Brain microvascular endothelial cell (primary cell): ENCODE results near the gene CAPS.

Experiments used
- DNase-seq: peaks from one replicate; pipeline ENCODE4 v3.0.0-alpha.2; 2020
- H3K27ac ChIP-seq: fragments of 250-450 bp; sonication (Bioruptor Pico); 2 replicates; pipeline ENCODE4 v1.5.1; 2020; ENCODE audit warnings: mild to moderate bottlenecking, moderate library complexity
- H3K27me3 ChIP-seq: fragments of 250-450 bp; sonication (Bioruptor Pico); replicated peaks from 2 replicates; pipeline ENCODE4 v1.5.1; 2020; ENCODE audit warnings: mild to moderate bottlenecking
- H3K36me3 ChIP-seq: fragments of 250-450 bp; sonication (Bioruptor Pico); replicated peaks from 2 replicates; pipeline ENCODE4 v1.5.1; 2020; ENCODE audit warnings: mild to moderate bottlenecking
- H3K4me3 ChIP-seq: 2 replicates; pipeline ENCODE4 v1.5.1; 2011; ENCODE audit warnings: low read depth, mild to moderate bottlenecking, control low read depth, low read length, moderate library complexity
- CTCF ChIP-seq: IDR thresholded peaks from 2 replicates; pipeline ENCODE4 v1.5.1; 2011; ENCODE audit warnings: low read depth, mild to moderate bottlenecking, moderate library complexity, low read length, control low read depth, inconsistent platforms; ENCODE audit errors: missing control alignments
- in situ Hi-C: cut with HindIII; loops from 2 replicates; pipeline ENCODE4 v1.10.0; 2017; ENCODE audit warnings: low sequenced_read_pairs, low pct_ligation_motif_present

The CAPS gene

GRCh38 chr19:5927441-5927821 lies 13.4 kb downstream of the CAPS start:
- in situ Hi-C loops: no loop called here
- DNase-seq: no peak
- Histone ChIP-seq H3K27me3 (no peaks in the 10 kb centered on the region), H3K4me3 (no peak overlapping the region), H3K36me3 (peaks cover 82% of the 10 kb centered on the region), H3K27ac (no peak overlapping the region)
- TF ChIP-seq CTCF: no peak

GRCh38 chr19:5929179-5929578 lies 15.1 kb downstream of the CAPS start:
- Histone ChIP-seq H3K27ac (no peak overlapping the region), H3K4me3 (no peak overlapping the region), H3K36me3 (peaks cover 76% of the 10 kb centered on the region), H3K27me3 (no peaks in the 10 kb centered on the region)
- in situ Hi-C loops: no loop called here
- TF ChIP-seq CTCF: no peak
- DNase-seq: no peak

- H3K36me3 ChIP-seq: peaks cover 71% of the 10 kb centered on the region
- no peak for TF ChIP-seq CTCF
- H3K27me3 ChIP-seq: no peaks in the 10 kb centered on the region
- DNase-seq: no peak
- H3K4me3 ChIP-seq: no peak overlapping the region
- in situ Hi-C loops: no loop called here
- no peak overlapping the region for H3K27ac ChIP-seq
Observed at GRCh38 chr19:5929625-5930024, 15.6 kb downstream of the CAPS start.

- DNase-seq: no peak
- Histone ChIP-seq H3K27me3 (no peaks in the 10 kb centered on the region), H3K27ac (no peak overlapping the region), H3K4me3 (no peak overlapping the region), H3K36me3 (peaks cover 55% of the 10 kb centered on the region)
- in situ Hi-C loops: no loop called here
- TF ChIP-seq CTCF: no peak
Observed at GRCh38 chr19:5931251-5931650, 17.2 kb downstream of the CAPS start.

- H3K36me3 ChIP-seq: peaks cover 46% of the 10 kb centered on the region
- no peak for TF ChIP-seq CTCF
- no peak overlapping the region for H3K4me3 ChIP-seq
- H3K27me3 ChIP-seq: no peaks in the 10 kb centered on the region
- in situ Hi-C loops: no loop called here
- DNase-seq: no peak
- H3K27ac ChIP-seq: no peak overlapping the region
Observed at GRCh38 chr19:5932146-5932545, 18.1 kb downstream of the CAPS start.

- no peak for DNase-seq
- Histone ChIP-seq H3K4me3 (no peak overlapping the region), H3K27me3 (no peaks in the 10 kb centered on the region), H3K27ac (no peak overlapping the region), H3K36me3 (peaks cover 44% of the 10 kb centered on the region)
- in situ Hi-C loops: no loop called here
- no peak for TF ChIP-seq CTCF
Observed at GRCh38 chr19:5932609-5933262, 18.7 kb downstream of the CAPS start.
